CD4-positive, alpha-beta T cell (primary cell): ENCODE results near the gene OTULIN. TPM values are rescaled to one million over a fixed set of nuclear protein-coding genes. Genes with fewer than 3 reads are reported as not detected.
A peak's percentile ranks its signal among the peaks of the same experiment; 100 is the strongest.

Source experiments
- ATAC-seq: fragments of 200-7000 bp; cut with Tn5 transposase; one replicate; pipeline ENCODE4 v1.10.0; 2022; ENCODE audit warnings: mild to moderate bottlenecking; ENCODE audit not compliant: poor library complexity
- CTCF ChIA-PET: fragments of 350-600 bp; sonication (Branson Sonifier 250); formaldehyde crosslinking; loops from one replicate; lab custom pipeline; 2021; ENCODE audit warnings: antibody characterized with exemption, inconsistent platforms; lab: Charles Lee
- POLR2A ChIA-PET: fragments of 350-600 bp; sonication (Branson Sonifier 250); formaldehyde crosslinking; loops from one replicate; lab custom pipeline; 2021; ENCODE audit warnings: antibody characterized with exemption, inconsistent platforms; lab: Charles Lee
- DNase-seq, 14 experiments: peaks; one replicate each; pipeline ENCODE4 v3.0.0-alpha.2; 2013 to 2020; ENCODE audit warnings: mixed read lengths in 2 of 14
- H3K27ac ChIP-seq, 2 donors: one replicate each; pipeline versions ENCODE4 v1.5.1 to v1.7.0; 2013; ENCODE audit warnings: low read length in 2 of 2, low read depth in 1 of 2, mild to moderate bottlenecking in 1 of 2
- H3K27me3 ChIP-seq, 2 experiments: 1 replicate in 1 of 2; 2 replicates in 1 of 2; pipeline versions ENCODE4 v1.6.1 to v1.7.0; 2013; ENCODE audit warnings: low read length in 2 of 2, control low read depth in 1 of 2, mild to moderate bottlenecking in 1 of 2, moderate library complexity in 1 of 2; ENCODE audit not compliant: insufficient read depth in 2 of 2, control insufficient read depth in 1 of 2
- H3K36me3 ChIP-seq: one replicate; pipeline ENCODE4 v1.6.1; 2013; ENCODE audit warnings: low read length, control low read depth; ENCODE audit not compliant: insufficient read depth
- H3K4me1 ChIP-seq: one replicate; pipeline ENCODE4 v1.6.1; 2013; ENCODE audit warnings: low read length, control low read depth; ENCODE audit not compliant: insufficient read depth
- H3K4me3 ChIP-seq: one replicate; pipeline ENCODE4 v1.5.1; 2013; ENCODE audit warnings: mild to moderate bottlenecking, low read length, moderate library complexity
- H3K9me3 ChIP-seq, 2 experiments: 1 replicate in 1 of 2; 2 replicates in 1 of 2; pipeline versions ENCODE4 v1.6.1 to v1.7.0; 2013; ENCODE audit warnings: low read length in 2 of 2, mild to moderate bottlenecking in 2 of 2, control low read depth in 1 of 2, moderate library complexity in 1 of 2; ENCODE audit not compliant: control insufficient read depth in 1 of 2, insufficient read depth in 1 of 2
- H3K27ac Mint-ChIP-seq: one replicate; pipeline ENCODE4 v1.8.0; 2020; ENCODE audit warnings: mixed read lengths
- H3K27me3 Mint-ChIP-seq: one replicate; pipeline ENCODE4 v1.8.0; 2021; ENCODE audit warnings: mixed read lengths
- H3K36me3 Mint-ChIP-seq: one replicate; pipeline ENCODE4 v1.8.0; 2021; ENCODE audit warnings: low read depth, mixed read lengths
- H3K4me1 Mint-ChIP-seq: one replicate; pipeline ENCODE4 v1.8.0; 2021; ENCODE audit warnings: low read depth, mixed read lengths
- H3K4me3 Mint-ChIP-seq: one replicate; pipeline ENCODE4 v1.8.0; 2020; ENCODE audit warnings: mild to moderate bottlenecking, mixed read lengths
- H3K9me3 Mint-ChIP-seq: one replicate; pipeline ENCODE4 v1.8.0; 2020; ENCODE audit warnings: mixed read lengths
- CTCF ChIP-seq: fragments of 200-600 bp; IDR thresholded peaks from one replicate; pipeline ENCODE4 v1.8.0; 2022; ENCODE audit warnings: antibody characterized with exemption, mild to moderate bottlenecking
- intact Hi-C, 2 experiments: fragments of 100-400 bp; cut with DNase I in 1 of 2; cut with micrococcal nuclease in 1 of 2; formaldehyde crosslinking; loops; one replicate each; pipeline versions ENCODE4 v1.15.1 to v1.9.0; 2023 to 2025; cut with DNase I, micrococcal nuclease
- total RNA-seq, 174 experiments: library from RNA in 2 of 174; stranded (reverse) in 2 of 174; gene quantifications; one replicate each; pipeline ENCODE4 v1.2.3 and lab custom pipeline; 2021 to 2026

Gene OTULIN
- total RNA-seq, 2 experiments from 2014 or later = 69.4 to 77.0 TPM

DNA sequence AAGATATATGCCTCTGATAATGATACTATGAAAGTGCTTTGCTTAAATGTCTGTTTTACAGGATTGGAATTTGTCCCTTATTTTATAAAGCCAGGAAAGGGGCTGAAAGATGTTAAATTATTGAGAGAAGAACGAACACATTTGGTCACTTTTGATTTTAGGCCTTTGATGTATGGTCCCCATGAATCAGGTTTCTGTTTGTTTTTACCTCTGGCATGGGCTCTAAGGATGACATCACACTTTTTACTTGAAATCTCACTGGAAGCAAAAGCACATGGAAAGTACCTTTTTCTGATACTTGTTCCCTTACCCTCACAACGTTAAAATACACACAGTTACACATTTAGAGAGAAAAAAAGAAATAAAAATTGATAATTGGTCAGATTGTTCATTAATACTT, 6.9 kb downstream of the OTULIN start:
- Histone ChIP-seq H3K9me3 (no peaks in the 10 kb centered on the region), H3K4me1 (peaks cover 65% of the 10 kb centered on the region), H3K27ac (peak overlapping the region in 1 of 2 donors; percentile 33), H3K36me3 (peaks cover 16% of the 10 kb centered on the region), H3K4me3 (no peak overlapping the region), H3K27me3 (no peaks in the 10 kb centered on the region)
- Mint-ChIP-seq H3K27me3 (no peaks in the 10 kb centered on the region), H3K9me3 (no peaks in the 10 kb centered on the region), H3K27ac (peak overlapping the region; percentile 78), H3K36me3 (peaks cover 47% of the 10 kb centered on the region), H3K4me1 (peaks cover 89% of the 10 kb centered on the region), H3K4me3 (peak overlapping the region; percentile 23)
- ChIA-PET CTCF (interaction anchor here (1.4 to 2.7 kb wide), 2 partner anchors 14 to 199 kb away, joined by 4 to 11 read pairs; no protein-coding TSS in a partner anchor), POLR2A (no interaction called here)
- DNase-seq = peak in 3 of 14 experiments; percentile 47 to 72 (median 69)
- ATAC-seq = peak; percentile 49
- intact Hi-C loops = no loop called here
- TF ChIP-seq CTCF = no peak

- H3K4me1 ChIP-seq = peaks cover 61% of the 10 kb centered on the region
- ChIA-PET POLR2A (interaction anchor here (0.6 to 1.0 kb wide), 3 partner anchors 8 to 259 kb away, joined by 3 read pairs; partner anchors contain the start of gene OTULIN), CTCF (interaction anchor here (1.4 to 2.7 kb wide), 2 partner anchors 13 to 199 kb away, joined by 4 to 11 read pairs; no protein-coding TSS in a partner anchor)
- ATAC-seq (no peak), DNase-seq (no peak)
- peaks cover 16% of the 10 kb centered on the region for H3K36me3 ChIP-seq
- Mint-ChIP-seq H3K4me1 (peaks cover 87% of the 10 kb centered on the region), H3K36me3 (peaks cover 52% of the 10 kb centered on the region), H3K27ac (peak overlapping the region; percentile 78), H3K27me3 (no peaks in the 10 kb centered on the region), H3K4me3 (no peak overlapping the region), H3K9me3 (no peaks in the 10 kb centered on the region)
- intact Hi-C loops = no loop called here
- H3K27ac ChIP-seq = peak overlapping the region in 1 of 2 donors; percentile 33
- no peaks in the 10 kb centered on the region for H3K9me3 ChIP-seq
- H3K4me3 ChIP-seq = no peak overlapping the region
- H3K27me3 ChIP-seq = no peaks in the 10 kb centered on the region
- TF ChIP-seq CTCF = no peak
Measured at GRCh38 chr5:14672082-14672481, 7.6 kb downstream of the OTULIN start.

DNA sequence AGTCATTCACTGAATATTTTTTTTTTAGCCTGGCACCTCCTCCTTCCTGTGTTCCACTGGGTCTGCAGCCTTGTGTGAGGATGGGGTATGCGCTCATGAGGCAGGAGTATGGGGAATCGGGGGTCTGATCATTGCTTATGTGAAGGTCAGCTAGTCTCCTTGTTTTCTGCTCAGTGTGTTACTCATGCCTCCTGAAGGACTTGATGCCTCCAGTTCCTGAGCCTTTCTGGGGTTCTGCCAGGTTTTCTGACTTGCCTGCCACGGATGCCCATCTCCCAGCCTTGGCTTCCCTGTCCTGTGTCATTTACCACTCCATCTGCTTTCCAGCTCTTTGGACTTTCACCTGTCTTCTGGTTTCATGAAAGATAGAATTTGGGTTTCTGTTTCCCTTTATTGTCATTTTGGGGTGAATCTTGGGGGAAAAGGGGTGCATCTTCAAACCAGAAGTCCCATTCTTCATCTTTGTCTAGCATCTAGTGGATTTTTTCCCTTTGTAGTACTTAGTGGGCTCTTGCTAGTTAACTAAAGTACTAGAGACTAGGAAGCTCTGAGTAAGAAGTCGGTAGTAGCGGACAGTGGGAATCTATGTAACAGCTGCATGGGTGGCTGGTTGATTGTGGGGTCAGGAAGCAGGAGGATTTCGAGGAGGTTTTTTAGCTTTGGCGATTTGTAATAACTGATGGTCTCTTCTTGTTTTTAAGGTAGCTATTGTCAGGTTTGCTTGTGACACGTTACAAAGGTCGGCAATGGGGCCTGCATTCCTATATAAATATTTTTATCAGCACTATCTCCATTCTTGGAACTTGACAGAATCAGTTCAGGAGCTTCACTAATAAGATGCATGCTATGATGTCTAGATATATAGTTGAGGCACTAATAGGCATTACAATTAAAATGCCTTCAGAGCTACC, 8.2 kb downstream of the OTULIN start:
- Histone ChIP-seq H3K9me3 (no peaks in the 10 kb centered on the region), H3K4me3 (no peak overlapping the region), H3K27me3 (no peaks in the 10 kb centered on the region), H3K36me3 (peaks cover 16% of the 10 kb centered on the region), H3K27ac (no peak overlapping the region), H3K4me1 (peaks cover 55% of the 10 kb centered on the region)
- ChIA-PET POLR2A (interaction anchor here (0.6 to 1.0 kb wide), 3 partner anchors 8 to 259 kb away, joined by 3 read pairs; partner anchors contain the start of gene OTULIN), CTCF (interaction anchor here (2.7 kb wide), 1 partner anchor 12 kb away, joined by 11 read pairs; no protein-coding TSS in a partner anchor)
- ATAC-seq = no peak
- DNase-seq = no peak
- no peak for TF ChIP-seq CTCF
- no peaks in the 10 kb centered on the region for H3K9me3 Mint-ChIP-seq
- peak overlapping the region; percentile 78 for H3K27ac Mint-ChIP-seq
- H3K4me3 Mint-ChIP-seq = peak overlapping the region; percentile 5
- H3K4me1 Mint-ChIP-seq = peaks cover 82% of the 10 kb centered on the region
- peaks cover 49% of the 10 kb centered on the region for H3K36me3 Mint-ChIP-seq
- H3K27me3 Mint-ChIP-seq = no peaks in the 10 kb centered on the region
- intact Hi-C loops = no loop called here
